ENCODE data around the gene PRDM10. TPM values are rescaled to one million over a fixed set of nuclear protein-coding genes. Genes with fewer than 3 reads are reported as not detected.

Gene PRDM10
- total RNA-seq, 4 donors from 2014 or later = 11.3 to 22.4 (median 15.5) TPM

GRCh38 chr11:129918361-129918760 is 84.3 kb downstream of the PRDM10 start:
- no peaks in the 10 kb centered on the region for H3K9me3 ChIP-seq
- DNase-seq = no peak
- in situ Hi-C loops (cut with MboI; ENCODE audit: low pct_ligation_motif_present in 1 of 4, low pct_unique_long_range_greater_than_20kb in 1 of 4, low sequenced_read_pairs in 3 of 4) = no loop called here
- peaks cover 0 to under 1% (median 0%) of the 10 kb centered on the region in 4 donors for H3K4me1 ChIP-seq
- TF ChIP-seq EP300 (IDR thresholded peaks at IDR 0.05; ENCODE audit: low read depth) (no peak), POLR2A (IDR thresholded peaks at IDR 0.05) (no peak), POLR2AphosphoS5 (IDR thresholded peaks at IDR 0.05) (no peak)
- TF ChIP-seq, protein P1, sequence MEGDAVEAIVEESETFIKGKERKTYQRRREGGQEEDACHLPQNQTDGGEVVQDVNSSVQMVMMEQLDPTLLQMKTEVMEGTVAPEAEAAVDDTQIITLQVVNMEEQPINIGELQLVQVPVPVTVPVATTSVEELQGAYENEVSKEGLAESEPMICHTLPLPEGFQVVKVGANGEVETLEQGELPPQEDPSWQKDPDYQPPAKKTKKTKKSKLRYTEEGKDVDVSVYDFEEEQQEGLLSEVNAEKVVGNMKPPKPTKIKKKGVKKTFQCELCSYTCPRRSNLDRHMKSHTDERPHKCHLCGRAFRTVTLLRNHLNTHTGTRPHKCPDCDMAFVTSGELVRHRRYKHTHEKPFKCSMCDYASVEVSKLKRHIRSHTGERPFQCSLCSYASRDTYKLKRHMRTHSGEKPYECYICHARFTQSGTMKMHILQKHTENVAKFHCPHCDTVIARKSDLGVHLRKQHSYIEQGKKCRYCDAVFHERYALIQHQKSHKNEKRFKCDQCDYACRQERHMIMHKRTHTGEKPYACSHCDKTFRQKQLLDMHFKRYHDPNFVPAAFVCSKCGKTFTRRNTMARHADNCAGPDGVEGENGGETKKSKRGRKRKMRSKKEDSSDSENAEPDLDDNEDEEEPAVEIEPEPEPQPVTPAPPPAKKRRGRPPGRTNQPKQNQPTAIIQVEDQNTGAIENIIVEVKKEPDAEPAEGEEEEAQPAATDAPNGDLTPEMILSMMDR (IDR thresholded peaks at IDR 0.05) = no peak
- intact Hi-C loops (cut with DNase I; ENCODE audit: low total_unique reads) = no loop called here
- 91 to 97% methylated on average over 12 to 22 of the region's 22 CpGs for WGBS, 2 donors (ENCODE audit: low coverage in 1 of 2)
- H3K36me3 ChIP-seq = peaks cover 0 to 28% (median 11%) of the 10 kb centered on the region in 4 donors
- no peaks in the 10 kb centered on the region for H3K27me3 ChIP-seq
- H3K4me3 ChIP-seq = no peak overlapping the region
- H3K27ac ChIP-seq = no peak overlapping the region

DNA sequence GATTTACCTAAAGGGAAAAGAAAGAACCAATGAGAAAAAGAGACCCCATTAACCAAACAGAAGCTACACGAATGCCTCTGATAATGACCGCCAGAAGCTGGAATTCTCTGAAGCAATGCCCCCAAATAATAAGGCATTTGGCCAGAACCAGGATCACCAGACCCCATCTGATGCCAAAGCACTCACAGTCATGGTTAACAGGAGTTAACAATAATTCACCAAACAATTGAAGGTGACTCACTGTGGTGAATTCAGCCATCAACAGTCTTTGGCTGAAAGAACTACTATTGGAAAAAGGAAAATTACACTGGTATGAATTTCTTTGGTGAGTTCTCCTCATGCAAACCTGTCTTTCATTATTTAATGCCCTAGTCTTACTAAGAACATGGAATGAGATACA is 85.4 kb downstream of the PRDM10 start:
- peaks cover 0 to 28% (median 11%) of the 10 kb centered on the region in 4 donors for H3K36me3 ChIP-seq
- 80 to 91% methylated on average over 1 to 2 of the region's 2 CpGs for WGBS, 2 donors (ENCODE audit: low coverage in 1 of 2)
- no peaks in the 10 kb centered on the region for H3K9me3 ChIP-seq
- no peak overlapping the region for H3K27ac ChIP-seq
- TF ChIP-seq POLR2A (IDR thresholded peaks at IDR 0.05) (no peak), POLR2AphosphoS5 (IDR thresholded peaks at IDR 0.05) (no peak), EP300 (IDR thresholded peaks at IDR 0.05; ENCODE audit: low read depth) (no peak)
- TF ChIP-seq, protein P1 (IDR thresholded peaks at IDR 0.05) = no peak
- DNase-seq = no peak
- H3K27me3 ChIP-seq = no peaks in the 10 kb centered on the region
- intact Hi-C loops (cut with DNase I; ENCODE audit: low total_unique reads) = no loop called here
- no peak overlapping the region for H3K4me3 ChIP-seq
- no peaks in the 10 kb centered on the region for H3K4me1 ChIP-seq
- in situ Hi-C loops (cut with MboI; ENCODE audit: low pct_ligation_motif_present in 1 of 4, low pct_unique_long_range_greater_than_20kb in 1 of 4, low sequenced_read_pairs in 3 of 4) = no loop called here

DNA sequence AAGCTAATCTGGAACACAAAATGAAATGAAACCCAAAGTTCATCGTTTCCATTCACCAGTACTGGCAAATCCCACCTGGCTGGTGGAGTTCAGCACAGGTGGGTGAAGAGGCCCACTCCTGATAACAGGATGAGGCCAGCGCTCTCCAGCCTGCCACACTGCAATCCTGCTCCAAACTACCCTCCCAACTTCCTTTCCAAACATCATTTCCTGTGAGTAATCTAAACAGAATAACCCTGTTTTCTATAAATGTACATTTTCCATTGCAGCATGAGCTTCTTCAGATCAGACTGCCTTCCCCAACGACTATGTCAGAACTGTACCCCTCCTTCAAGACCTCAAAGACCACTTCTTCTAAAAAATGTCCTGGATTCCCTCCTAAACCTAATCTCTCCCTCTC is 91.3 kb downstream of the PRDM10 start:
- no peaks in the 10 kb centered on the region for H3K27me3 ChIP-seq
- intact Hi-C loops (cut with DNase I; ENCODE audit: low total_unique reads) (no loop called here), in situ Hi-C loops (cut with MboI; ENCODE audit: low pct_ligation_motif_present in 1 of 4, low pct_unique_long_range_greater_than_20kb in 1 of 4, low sequenced_read_pairs in 3 of 4) (no loop called here)
- no peak for TF ChIP-seq POLR2AphosphoS5 (IDR thresholded peaks at IDR 0.05)
- no peak for TF ChIP-seq EP300 (IDR thresholded peaks at IDR 0.05; ENCODE audit: low read depth)
- no peak for TF ChIP-seq POLR2A (IDR thresholded peaks at IDR 0.05)
- TF ChIP-seq, protein P1 (IDR thresholded peaks at IDR 0.05) = no peak
- H3K4me3 ChIP-seq = no peak overlapping the region
- H3K4me1 ChIP-seq = no peaks in the 10 kb centered on the region
- DNase-seq = no peak
- no peaks in the 10 kb centered on the region for H3K9me3 ChIP-seq
- WGBS, 2 donors (ENCODE audit: low coverage in 1 of 2) = 39 to 62% methylated on average over 2 to 3 of the region's 3 CpGs
- peaks cover 0 to 21% (median 10%) of the 10 kb centered on the region in 4 donors for H3K36me3 ChIP-seq
- no peak overlapping the region for H3K27ac ChIP-seq

- 89 to 93% methylated on average over 3 to 7 of the region's 7 CpGs for WGBS, 2 donors (ENCODE audit: low coverage in 1 of 2)
- Histone ChIP-seq H3K27ac (no peak overlapping the region), H3K4me3 (no peak overlapping the region), H3K36me3 (peaks cover 0 to 18% (median 6%) of the 10 kb centered on the region in 4 donors), H3K9me3 (no peaks in the 10 kb centered on the region), H3K4me1 (no peaks in the 10 kb centered on the region), H3K27me3 (no peaks in the 10 kb centered on the region)
- in situ Hi-C loops (cut with MboI; ENCODE audit: low pct_ligation_motif_present in 1 of 4, low pct_unique_long_range_greater_than_20kb in 1 of 4, low sequenced_read_pairs in 3 of 4) (no loop called here), intact Hi-C loops (cut with DNase I; ENCODE audit: low total_unique reads) (no loop called here)
- DNase-seq = no peak
- TF ChIP-seq POLR2A (IDR thresholded peaks at IDR 0.05) (no peak), POLR2AphosphoS5 (IDR thresholded peaks at IDR 0.05) (no peak), EP300 (IDR thresholded peaks at IDR 0.05; ENCODE audit: low read depth) (no peak)
- TF ChIP-seq, protein P1 (IDR thresholded peaks at IDR 0.05) = no peak
Measured at GRCh38 chr11:129910360-129910759, 92.3 kb downstream of the PRDM10 start.
